HG02840 (cell line): ENCODE data around the gene ANKMY1.

Source experiments
- ATAC-seq: cut with Tn5 transposase; IDR thresholded peaks from one replicate; pipeline ENCODE4 v1.9.1; 2021; ENCODE audit warnings: mild to moderate bottlenecking, moderate library complexity, moderate number of reproducible peaks; ENCODE audit not compliant: unreplicated experiment, low FRiP score

ANKMY1 gene

GRCh38 chr2:240482141-240482540, 75.6 kb downstream of the ANKMY1 start:
- no peak for ATAC-seq

DNA sequence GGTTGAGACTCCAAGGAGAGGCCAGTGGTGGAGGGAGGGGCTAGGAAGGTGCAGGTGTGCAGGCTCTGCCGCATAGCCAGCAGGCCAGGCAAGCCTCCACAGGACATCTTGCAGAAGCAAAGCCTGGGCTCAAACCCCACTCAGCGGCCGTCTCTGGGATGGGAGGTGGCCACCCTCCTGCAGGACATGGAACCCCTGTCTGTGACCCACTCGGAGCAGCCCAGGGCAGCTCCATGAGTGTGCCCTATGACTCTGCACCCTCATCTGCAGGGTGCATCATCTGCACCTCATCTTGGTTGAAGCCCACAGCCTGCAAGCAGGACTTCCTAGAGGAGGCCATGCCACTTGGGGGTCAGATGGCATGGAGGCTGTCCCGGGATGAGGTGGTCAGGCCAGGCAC, 76.1 kb downstream of the ANKMY1 start:
- no peak for ATAC-seq

DNA sequence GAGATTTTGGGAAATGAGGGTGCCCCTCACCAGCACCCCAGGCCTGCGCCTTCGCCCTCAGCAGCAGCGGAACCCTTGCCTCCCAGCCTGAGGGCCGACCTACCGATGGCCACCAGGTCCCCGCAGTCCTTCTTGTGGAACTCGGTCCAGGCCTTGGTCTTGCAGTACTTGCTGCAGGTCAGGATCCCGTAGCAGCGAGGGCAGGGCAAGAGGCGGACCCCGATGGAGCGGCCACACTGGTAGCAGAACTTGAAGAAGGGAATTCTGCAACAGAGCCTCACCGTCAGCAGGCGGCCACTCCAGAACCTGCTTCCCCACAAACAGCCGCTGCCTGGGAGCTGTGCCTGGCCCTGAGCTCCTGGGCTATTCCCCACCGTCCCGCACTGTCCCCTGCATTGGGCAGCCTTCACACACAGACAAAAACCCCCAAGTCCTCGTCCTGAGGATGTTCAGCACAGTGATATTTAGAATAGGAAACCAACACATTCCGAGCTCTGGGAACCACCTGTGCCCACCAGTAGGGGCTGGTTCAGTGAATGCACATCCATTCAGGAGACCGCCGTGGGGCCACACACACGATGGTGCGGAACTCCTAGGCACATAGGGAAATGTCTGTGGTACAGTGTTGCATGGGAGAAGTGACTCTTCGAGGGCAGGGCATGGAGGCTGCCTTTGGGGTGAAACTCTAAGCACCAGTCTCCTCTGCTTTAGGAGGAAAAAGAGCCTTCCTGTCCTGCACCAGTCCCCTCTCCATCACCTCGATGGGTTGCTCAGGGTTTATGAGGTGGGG, 76.8 kb downstream of the ANKMY1 start:
- no peak for ATAC-seq

- ATAC-seq = no peak
Measured at GRCh38 chr2:240479111-240479501, 78.7 kb downstream of the ANKMY1 start.

DNA sequence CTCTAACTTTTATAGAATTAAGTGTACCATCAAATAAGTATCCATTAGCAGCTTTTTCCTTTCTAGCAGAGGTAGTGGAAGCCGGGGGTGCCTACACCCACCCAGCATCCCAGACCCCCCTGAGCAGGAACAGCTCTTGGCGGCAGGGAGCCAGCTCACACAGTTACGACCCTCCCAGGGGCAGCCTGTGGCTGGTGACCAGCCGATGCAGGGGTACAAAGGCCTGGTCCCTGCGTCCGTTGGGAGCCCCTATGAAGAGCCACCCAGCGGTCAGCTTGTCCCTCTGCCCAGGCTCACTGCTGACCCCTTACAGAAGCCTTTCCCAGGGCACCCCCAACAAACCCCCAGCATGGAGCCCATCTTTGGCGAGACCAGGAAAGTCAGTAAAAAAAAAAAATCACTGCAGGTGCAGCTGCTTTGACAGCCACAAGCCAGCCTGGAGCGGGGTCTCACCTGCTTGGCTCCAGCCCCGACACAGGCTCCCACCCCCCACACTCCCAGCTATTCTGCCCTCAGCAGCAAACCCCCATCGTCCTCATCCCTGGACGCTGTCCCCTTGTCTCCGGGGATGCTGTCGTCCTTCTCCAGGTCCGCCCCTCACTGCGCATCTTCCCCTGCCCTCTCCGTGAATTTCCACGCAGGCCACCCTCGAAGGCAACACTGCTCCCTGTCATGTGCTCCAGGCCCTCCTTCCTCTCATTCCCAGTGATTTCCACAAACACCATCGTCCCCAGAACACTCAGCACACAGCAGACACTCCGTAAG, 79.3 kb downstream of the ANKMY1 start:
- ATAC-seq = no peak

DNA sequence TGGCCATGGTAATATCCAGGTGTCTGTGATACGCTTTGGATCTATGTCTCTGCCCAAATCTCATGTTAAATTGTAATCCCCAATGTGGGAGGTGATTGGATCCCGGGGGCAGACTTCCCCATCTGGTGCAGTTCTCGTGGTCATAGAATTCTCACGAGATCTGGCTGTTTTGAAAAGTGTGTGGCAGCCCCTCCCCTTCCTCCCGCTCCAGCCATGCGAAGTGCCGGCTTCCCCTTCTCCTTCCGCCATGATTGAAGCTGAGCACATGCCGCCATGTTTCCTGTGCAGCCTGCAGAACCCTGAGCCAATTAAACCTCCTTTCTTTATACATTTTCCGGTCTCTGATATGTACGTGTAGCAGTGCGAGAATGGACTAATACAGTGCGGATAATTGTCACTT, 79.9 kb downstream of the ANKMY1 start:
- ATAC-seq = no peak

- no peak for ATAC-seq
Measured at GRCh38 chr2:240473211-240473610, 84.6 kb downstream of the ANKMY1 start.

DNA sequence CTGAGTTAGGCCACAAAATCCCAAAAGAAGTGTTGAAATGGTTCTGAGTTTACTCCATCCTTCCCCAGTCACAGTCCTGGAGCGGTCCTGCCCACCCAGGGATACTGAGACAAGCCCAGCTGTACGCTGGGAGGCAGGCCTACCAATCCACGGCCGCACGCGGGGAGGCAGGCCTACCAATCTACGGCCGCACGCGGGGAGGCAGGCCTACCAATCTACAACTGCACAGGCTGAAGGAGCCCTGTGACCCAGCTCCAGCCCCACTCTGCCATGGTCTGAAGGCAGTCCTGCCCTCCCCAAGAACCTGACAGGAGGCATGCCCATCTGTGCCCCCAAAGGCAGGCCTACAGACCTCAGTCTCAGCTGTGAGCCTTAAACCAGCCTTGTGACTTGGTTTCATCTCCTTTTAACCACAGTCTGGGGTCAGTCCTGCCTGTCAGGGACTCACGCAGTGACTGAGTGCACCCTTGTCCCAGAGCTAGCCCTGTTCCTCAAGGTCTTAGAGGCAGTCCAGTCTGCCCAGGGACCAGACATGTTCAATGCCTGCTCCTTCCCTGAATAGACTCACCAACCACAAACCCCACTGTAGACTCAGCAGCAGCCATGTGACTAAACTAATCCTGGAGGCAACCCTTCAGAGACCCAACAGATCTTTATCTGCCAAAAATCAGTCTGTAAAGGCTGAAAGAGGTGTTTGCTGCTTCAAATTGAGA, 85.6 kb downstream of the ANKMY1 start:
- ATAC-seq = no peak

GRCh38 chr2:240469740-240470139, 88.0 kb downstream of the ANKMY1 start:
- ATAC-seq = no peak

GRCh38 chr2:240469239-240469636, 88.5 kb downstream of the ANKMY1 start:
- ATAC-seq = no peak

DNA sequence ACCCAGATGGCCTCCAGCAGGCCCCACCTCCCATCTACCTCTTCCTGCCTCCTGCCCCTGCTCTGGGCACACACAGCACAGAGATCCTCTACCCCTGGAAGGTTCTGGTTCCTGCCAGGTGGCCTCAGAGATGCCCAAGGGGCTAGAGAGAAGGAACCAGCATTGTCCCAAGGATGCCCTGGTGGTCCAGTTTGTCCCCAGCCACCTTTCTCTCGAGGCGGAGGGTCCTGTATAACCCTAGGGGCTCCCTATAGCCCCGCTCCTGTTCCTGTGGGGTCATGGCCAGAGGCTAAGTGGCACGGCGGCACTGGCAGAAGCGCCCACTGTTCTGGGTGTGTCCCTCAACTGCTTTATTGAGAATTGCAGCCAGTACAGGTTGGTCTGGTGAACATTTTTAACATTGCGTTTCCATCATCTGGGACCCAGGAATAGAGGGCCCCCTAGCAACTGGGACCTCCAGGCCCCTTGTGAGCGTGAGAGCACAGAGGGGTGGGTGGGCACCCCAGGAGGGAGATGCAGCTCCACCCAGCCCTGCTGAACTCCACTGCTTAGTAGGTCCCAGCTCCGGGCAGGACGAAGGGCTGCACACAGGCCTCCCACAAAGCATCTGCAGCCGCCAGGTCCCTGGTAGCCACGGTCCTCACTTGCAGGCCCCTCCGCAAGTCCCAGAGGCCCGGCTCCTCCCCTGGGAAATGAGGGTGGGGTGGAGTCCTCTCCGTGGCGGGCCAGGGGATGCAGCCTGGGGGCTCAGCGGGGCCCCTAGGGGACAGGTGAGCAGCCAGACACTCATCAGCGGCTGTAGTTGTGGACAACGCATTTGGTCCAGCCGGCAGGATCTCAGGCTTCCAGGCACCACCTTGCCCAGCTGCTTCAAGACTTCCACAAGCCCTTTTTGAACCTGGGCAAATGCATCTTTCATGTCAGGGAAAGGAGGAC, 89.2 kb downstream of the ANKMY1 start:
- ATAC-seq = no peak

- ATAC-seq = no peak
Measured at GRCh38 chr2:240467659-240468302, 90.0 kb downstream of the ANKMY1 start.

GRCh38 chr2:240467149-240467642, 90.6 kb downstream of the ANKMY1 start:
- no peak for ATAC-seq

GRCh38 chr2:240466579-240467148, 91.1 kb downstream of the ANKMY1 start:
- no peak for ATAC-seq

DNA sequence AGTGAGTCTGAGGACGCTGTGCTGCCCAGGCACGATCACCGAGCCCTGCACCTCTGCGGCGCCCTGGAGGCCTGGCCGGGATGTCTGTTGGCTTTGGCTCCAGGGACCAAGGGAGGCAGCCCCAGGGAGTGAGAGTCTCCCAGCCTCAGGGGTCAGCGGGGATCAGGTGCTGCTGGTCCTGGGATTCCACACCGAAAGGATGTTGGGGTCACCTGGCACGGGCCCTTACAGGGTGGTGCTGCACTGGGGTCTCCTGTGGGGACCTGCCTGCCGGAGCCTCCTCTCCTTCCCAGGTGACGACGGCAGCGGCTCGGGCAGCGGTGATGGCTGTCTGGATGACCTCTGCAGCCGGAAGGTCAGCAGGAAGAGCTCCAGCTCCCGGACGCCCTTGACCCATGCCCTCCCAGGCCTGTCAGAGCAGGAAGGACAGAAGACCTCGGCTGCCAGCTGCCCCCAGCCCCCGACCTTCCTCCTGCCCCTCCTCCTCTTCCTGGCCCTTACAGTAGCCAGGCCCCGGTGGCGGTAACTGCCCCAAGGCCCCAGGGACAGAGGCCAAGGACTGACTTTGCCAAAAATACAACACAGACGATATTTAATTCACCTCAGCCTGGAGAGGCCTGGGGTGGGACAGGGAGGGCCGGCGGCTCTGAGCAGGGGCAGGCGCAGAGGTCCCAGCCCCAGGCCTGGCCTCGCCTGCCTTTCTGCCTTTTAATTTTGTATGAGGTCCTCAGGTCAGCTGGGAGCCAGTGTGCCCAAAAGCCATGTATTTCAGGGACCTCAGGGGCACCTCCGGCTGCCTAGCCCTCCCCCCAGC, 91.8 kb downstream of the ANKMY1 start:
- ATAC-seq = no peak

GRCh38 chr2:240465268-240465764, 92.5 kb downstream of the ANKMY1 start:
- no peak for ATAC-seq

GRCh38 chr2:240464514-240465241, 93.1 kb downstream of the ANKMY1 start:
- no peak for ATAC-seq
